H1 (cell line): Measurements from ENCODE around the gene PAQR9. TPM values are rescaled to one million over a fixed set of nuclear protein-coding genes. Genes with fewer than 3 reads are reported as not detected.

Experiments used
- JUND ChIP-seq: IDR thresholded peaks from 2 replicates; pipeline ENCODE4 v1.6.1; 2011; ENCODE audit warnings: mild to moderate bottlenecking, improper control_type of control experiment, low read length
- NANOG ChIP-seq: IDR thresholded peaks from 2 replicates; pipeline ENCODE4 v1.6.1; 2011; ENCODE audit warnings: low read length, low read depth, mild to moderate bottlenecking, inconsistent platforms; ENCODE audit not compliant: insufficient read depth, poor library complexity, severe bottlenecking
- RAD21 ChIP-seq, 2 experiments: IDR thresholded peaks in 1 of 2; conservative IDR thresholded peaks in 1 of 2; 2 replicates each; pipeline ENCODE4 v1.6.1; 2011; ENCODE audit warnings: low read depth in 2 of 2, low read length in 2 of 2, improper control_type of control experiment in 1 of 2, inconsistent platforms in 1 of 2, mild to moderate bottlenecking in 1 of 2, moderate library complexity in 1 of 2
- SP4 ChIP-seq: IDR thresholded peaks from 2 replicates; pipeline ENCODE4 v1.6.1; 2012; ENCODE audit warnings: low read length, inconsistent platforms
- polyA plus RNA-seq, 7 experiments: library from polyadenylated mRNA; depleted of rRNA in 3 of 7; stranded (reverse) in 5 of 7; unstranded in 2 of 7; fragments of >200 nt in 5 of 7; fragments of 200-250 nt in 2 of 7; gene quantifications; 1 replicate in 5 of 7; 2 replicates in 1 of 7; 4 replicates in 1 of 7; pipeline versions ENCODE4 v1.2.1 to v1.2.3, GENCODE V29; 2011 to 2013; ENCODE audit warnings: missing spikeins in 2 of 7, mixed read lengths in 2 of 7
- total RNA-seq: library from RNA; stranded (reverse); fragmentation: NEBNext Ultra II Directional; extraction: Animal tissue kit (Norgen Biotek cat#: 25700); gene quantifications from 2 replicates; pipeline ENCODE4 v1.2.1, GENCODE V29; 2021

The PAQR9 gene
- total and polyA plus RNA-seq, 2 of the 8 experiments (the other 6 are each of a cell fraction or from before 2014, with no cell fraction given), result 2.6 to 5.2 TPM

- TF ChIP-seq RAD21 (IDR thresholded peaks at IDR 0.05 in 1 of 2, conservative IDR thresholded peaks at IDR 0.05 in 1 of 2; ENCODE audit: low read depth in 2 of 2, low read length in 2 of 2), result peak; percentile 41 to 49
- TF ChIP-seq JUND, result no peak
- TF ChIP-seq NANOG, result no peak
- TF ChIP-seq SP4, result no peak
- TF ChIP-seq, all 59 proteins: peak for 4
Measured at GRCh38 chr3:142931222-142931621, 32.3 kb downstream of the PAQR9 start (continued).
